GM12801 (cell line): ENCODE results near the gene MYCBP2.

Experiments used
- CTCF ChIP-seq: IDR thresholded peaks from one replicate; pipeline ENCODE4 v1.5.1; 2011; ENCODE audit warnings: control low read depth; ENCODE audit not compliant: insufficient read length; ENCODE audit errors: extremely low read depth

MYCBP2 gene

GRCh38 chr13:77265336-77265735 lies 61.6 kb downstream of the MYCBP2 start:
- TF ChIP-seq CTCF = no peak

- no peak for TF ChIP-seq CTCF
These were observed 64.7 kb downstream of the MYCBP2 start for GRCh38 chr13:77262198-77262597.

GRCh38 chr13:77250975-77251374 lies 75.9 kb downstream of the MYCBP2 start:
- no peak for TF ChIP-seq CTCF

DNA sequence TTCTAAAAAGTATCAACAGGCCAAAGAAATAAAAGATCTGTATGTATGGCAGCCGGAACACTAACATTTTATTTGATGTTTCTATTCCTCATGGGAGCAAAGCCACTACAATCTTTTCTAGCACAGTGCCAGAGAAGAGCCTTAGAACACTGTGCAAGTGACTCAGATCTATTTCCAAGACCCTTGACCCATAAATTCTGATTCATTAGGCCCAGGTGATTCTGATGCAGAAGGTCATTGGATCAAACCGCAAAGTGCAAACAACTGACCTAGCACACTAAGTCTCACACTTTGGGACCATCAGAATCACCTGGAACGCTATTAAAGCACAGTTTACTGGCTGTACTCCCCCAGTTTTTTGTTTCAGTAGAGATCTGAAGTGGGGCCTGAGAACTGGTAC lies 87.6 kb downstream of the MYCBP2 start:
- no peak for TF ChIP-seq CTCF

- TF ChIP-seq CTCF = no peak
These were observed 91.4 kb downstream of the MYCBP2 start for GRCh38 chr13:77235456-77236022.

DNA sequence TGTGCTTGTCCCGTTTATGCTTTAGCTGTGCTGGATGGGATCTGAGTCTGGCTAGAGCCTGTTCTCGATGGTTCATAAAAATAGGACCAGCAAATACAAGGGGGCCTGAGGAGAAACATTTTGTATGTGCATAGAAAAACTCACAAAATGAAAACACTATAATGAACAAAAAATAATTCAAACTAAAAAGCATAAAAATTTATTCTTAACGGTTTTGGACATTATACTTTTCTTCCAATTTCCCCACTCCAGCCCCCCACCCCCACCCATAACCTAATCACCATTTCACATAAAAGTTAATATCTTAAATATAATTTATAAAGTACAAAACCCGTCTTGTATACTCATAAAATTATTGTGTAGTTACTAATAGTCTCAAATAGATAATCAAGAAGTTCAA lies 93.7 kb downstream of the MYCBP2 start:
- TF ChIP-seq CTCF = no peak

GRCh38 chr13:77230560-77230959 lies 96.3 kb downstream of the MYCBP2 start:
- no peak for TF ChIP-seq CTCF

- TF ChIP-seq CTCF = no peak
These were observed 100.9 kb downstream of the MYCBP2 start for GRCh38 chr13:77225946-77226345.
